ENCODE results near the gene CTXN1.
"Not testable (repeated sequence)": the region's sequence is repeated elsewhere in the genome, so short reads cannot be mapped to it uniquely, and the experiment has no call there.

The CTXN1 gene

DNA sequence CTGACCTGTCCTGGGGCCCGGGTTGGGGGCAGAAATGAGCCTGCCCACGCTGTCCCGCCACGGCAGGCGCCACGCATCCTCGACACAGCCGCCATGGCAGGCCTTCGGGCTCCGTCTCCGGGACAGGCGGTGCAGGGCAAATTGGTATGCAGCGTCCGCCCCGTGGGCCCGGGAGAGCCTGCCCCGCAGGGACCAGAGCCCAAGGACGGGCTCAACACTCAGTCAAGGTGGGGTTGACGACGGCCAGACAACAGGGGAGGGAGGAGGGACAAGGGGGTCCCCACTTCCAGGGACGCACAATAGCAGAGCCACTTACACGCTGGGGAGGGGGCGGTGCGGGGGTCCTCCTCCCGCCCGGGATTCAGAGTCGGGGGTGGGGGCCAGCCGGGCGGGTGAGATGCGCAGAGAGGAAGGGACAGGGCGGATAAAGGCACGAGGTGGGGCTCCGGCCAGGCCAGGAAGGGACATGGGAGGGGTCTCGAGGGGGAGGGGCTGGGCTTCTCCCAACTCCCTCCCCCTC is 1.2 kb downstream of the CTXN1 start:
- DNase-seq, result no peak

DNA sequence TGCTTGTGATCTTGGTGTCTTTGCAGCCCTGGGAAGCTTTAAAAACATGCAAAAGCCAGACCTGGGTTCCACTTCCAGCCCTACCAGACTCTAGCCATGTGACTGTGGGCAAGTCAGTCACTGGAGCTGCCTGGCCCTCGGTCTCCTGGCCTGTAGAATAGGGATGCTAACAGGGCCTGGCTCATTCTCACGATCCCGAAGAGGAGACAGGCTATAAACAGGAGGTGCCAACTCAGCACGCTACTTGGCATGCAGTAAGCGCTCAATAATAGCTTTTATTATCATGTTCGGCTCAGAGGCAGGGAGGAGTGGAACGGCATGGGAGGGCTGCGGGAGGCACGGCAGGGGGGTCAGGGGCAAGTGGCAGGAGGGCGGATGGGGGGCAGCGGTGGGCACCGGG is 1.7 kb downstream of the CTXN1 start:
- DNase-seq, result no peak

DNA sequence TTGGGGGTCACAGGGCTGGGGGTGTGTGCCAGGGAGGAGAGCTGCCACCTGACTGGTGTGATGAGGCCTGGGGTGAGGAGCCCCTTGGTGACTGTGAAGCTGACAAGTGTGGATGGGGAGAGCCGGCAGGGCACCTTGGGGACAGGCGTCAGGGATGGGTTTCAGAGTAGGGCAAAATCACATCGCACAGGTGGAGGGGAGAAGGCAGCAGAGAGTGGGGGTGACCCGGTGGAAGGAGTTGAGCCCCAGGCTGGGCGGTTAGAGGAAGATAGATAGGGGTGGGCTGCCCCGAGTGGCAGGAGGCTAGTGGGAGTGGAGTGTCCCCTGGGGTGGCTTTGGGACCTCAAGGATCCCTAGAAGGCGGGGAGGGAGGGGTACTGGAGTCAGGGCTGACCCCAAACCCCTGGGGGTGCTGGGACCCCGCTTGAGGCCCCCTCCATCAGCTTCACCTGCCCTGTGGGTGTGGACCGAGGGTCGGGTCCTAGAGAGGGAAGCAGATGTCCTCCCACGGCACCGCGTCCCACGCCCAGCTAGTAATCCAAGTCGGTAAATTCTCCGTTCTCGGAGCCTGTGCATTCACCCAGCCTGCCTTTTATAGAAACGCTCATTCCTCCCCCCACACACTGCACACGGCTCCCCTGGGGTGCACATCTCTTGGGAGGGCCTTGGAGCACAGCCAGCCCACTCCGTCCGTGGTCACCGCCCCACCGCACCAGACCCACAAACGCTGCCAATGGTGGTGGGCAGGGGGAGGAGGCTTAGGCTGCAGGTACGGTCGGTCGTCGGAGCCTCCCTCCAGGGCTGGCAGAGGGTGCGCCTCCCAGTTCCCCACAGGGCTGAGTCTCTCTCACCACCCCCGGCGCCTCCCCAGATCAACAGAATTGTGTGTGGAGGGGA is 2.4 kb downstream of the CTXN1 start:
- DNase-seq, result no peak

DNA sequence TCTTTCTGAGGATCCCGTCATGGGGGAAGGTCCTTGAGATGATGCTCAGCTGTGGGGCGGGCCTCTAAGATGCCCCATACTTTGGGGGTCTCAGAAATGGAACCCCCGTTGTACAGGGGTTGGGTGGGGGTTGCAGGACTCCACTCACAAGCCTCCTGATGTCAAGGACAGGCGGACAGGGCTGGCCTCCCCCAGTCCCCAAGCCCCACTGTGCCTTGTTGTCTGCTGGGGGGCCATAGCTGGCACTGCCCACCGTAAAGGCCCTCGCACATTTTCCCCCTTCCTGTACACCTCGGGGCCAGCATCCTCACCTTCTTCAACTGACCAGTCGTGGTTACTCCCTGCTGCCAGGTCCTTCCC is 3.1 kb downstream of the CTXN1 start:
- no peak for DNase-seq

DNA sequence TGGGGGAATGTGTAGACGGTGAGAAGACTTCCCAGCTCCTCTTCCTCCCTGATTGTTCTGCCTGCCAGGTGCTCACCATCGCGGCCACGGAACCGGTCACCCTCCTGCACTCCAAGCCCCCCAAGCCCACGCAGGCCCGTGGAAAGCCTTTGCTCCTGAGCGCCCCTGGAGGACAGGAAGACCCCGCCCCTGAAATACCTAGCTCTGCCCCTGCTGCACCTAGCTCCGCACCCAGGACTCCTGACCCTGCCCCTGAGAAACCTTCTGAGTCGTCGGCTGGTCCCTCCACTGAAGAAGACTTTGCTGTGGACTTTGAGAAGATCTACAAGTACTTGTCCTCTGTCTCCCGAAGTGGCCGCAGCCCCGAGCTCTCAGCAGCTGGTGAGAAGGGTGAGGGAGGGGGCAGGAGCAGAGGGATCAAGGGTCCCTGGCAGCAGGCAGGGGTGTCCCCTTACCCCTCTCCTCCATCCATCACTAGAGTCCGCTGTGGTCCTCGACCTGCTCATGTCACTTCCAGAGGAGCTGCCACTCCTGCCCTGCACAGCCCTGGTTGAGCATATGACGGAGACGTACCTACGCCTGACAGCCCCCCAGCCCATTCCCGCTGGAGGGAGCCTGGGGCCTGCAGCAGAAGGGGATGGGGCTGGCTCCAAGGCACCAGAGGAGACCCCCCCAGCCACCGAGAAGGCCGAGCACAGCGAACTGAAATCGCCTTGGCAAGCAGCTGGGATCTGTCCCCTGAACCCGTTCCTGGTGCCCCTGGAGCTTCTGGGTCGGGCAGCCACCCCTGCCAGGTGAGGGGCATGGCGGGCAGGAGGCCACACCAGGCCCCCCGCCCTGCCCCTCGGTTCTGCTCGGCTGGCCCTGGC is 3.7 kb downstream of the CTXN1 start:
- DNase-seq, result no peak

DNA sequence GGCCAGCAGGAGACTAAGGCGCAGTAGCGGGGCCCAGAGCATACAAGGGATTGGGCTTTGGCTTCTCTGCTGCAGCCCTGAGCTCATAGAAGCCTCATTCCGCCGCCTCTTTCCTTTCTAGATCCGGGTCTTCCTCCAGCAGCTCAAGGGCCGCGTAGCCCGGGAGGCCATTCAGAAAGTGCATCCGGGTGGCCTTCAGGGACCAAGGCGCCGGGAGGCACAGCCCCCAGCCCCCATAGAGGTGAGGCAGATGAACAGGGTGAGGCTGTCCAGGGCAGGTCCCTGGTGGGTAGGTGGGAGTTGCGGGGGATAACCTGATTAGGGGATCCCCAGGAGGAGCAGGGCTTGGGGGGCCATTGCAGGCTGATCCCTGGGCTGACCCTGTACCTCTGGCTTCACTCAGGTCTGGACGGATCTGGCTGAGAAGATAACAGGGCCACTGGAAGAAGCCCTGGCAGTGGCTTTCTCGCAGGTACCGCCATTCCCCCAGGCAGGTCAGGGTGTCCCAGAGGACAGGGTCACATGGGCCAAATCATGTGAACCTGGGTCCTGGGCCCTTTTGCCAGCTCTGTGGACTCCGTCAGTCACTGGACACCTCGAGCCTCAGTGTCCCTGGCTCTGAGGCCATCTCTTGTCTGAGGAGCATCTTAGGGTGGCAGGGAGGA is 4.5 kb downstream of the CTXN1 start:
- no peak for DNase-seq

DNA sequence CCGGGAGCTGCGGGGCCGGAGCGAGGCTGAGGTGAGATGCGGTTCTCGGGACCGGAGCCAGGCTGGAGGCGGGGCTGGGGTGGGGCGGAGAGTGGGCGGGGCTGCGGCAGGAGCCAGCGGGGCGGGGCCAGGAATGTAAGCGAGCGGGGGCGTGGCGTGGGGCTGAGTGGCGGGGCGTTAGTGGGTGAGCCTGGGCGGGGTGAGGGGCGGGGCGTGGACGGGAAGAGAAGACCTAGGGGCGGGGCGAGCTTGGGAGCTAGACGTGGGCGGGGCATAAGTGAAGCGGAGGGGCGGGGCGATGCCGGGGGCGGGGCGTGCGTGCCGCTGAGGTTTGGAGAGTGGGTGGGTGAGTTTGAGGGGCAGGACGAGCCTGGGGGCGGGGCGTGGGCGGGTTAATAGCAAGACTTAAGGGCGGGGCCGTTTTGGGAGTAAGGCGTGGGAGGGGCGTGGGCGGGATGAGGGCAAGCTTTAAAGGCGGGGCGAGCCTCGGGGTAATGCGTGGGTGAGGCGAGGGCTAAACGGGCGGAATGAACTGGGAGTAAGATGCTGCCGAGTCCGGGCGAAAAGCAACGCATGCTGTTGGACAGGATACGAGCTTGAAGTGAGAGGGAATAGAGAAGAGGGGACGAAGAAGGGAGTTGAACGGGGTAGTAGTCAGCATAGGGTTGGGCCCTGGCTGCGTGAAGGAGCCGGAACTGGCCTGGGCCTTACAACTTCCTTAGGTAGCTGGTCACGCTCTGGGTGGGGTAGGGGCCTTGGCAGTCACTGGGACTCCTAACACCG is 5.2 kb downstream of the CTXN1 start:
- DNase-seq, result peak; percentile 95

DNA sequence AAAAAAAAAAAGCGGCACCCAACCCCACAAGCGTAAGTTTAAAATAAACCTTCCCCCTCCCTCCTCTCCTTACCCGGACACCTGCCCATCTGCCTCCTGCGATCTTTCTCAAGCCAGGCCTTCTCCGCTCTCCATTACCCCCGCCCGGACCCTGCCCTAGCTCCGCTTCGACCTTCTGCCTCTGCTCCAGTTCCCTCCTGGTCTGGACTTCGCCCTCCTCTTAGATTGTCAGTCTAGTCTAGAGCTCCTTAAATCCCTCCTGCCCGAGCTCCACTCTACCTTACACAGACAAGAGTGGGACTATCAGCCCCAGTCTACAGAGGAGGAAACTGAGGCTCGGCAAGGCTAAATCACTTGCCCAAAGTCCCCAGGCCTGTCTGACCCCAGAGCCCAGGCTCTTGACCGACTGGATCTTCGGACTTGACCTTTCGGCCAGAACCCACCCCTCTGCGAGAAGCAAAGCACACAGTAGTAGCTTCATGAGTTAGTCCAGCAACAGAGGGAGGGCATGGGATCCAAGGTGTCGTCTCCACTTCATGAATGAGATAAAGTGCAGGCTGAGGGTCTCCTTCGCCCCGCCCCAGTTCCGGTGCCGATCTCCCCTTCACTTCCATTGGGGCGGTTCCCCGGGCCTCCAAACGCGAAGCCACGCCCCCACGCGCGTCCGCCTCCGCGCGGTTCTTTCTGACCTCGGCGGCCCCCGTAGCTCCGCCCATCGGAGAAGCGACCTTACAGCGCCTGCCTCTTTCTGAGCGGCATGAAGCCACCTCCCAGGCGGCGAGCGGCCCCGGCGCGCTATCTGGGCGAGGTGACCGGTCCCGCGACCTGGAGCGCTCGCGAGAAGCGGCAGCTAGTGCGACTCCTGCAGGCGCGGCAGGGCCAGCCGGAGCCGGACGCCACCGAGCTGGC is 6.1 kb downstream of the CTXN1 start, which contains the start of gene SNAPC2:
Gene SNAPC2, plus strand, starts transcription at position 729 of the 909 bp plus-strand sequence. Its CDS starts 29 bp downstream, at position 758.
- peak; percentile 97 for DNase-seq

DNA sequence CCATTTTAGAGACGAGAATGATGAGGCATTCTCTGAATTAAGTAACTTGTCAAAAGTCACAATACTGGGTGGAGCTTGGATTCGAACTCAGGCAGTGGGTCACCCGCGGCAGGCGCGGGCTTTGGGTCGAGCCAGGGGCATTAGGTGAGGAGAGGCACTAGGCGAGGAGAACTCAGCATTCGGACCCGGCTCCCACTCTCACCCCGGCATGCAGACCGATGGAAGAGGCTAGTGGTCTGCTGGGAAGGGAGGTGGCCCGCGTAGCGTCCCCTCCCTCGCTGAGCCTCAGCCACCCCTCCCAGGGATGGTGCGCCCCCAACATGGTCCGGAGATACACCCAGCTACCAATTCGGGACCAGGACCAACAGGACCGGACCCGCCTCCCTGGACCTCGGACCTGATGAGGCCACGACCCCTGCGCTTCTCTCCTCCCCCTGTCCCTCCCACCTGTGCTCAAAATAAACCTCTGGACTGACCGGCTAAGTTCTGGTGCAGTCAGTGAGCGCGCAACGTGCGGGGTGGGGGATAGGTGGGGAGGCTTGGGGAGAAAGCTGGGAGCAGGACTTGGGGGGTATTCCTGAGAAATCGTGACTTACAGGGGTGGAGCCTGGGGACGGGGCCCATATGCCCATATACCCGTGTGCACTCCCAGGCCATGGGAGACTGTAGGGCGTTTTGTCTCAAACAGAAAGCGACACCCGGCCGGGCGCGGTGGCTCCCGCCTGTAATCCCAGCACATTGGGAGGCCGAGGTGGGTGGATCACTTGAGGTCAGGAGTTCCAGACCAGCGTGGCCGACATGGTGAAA is 7.1 kb downstream of the CTXN1 start:
- DNase-seq, result no peak

DNA sequence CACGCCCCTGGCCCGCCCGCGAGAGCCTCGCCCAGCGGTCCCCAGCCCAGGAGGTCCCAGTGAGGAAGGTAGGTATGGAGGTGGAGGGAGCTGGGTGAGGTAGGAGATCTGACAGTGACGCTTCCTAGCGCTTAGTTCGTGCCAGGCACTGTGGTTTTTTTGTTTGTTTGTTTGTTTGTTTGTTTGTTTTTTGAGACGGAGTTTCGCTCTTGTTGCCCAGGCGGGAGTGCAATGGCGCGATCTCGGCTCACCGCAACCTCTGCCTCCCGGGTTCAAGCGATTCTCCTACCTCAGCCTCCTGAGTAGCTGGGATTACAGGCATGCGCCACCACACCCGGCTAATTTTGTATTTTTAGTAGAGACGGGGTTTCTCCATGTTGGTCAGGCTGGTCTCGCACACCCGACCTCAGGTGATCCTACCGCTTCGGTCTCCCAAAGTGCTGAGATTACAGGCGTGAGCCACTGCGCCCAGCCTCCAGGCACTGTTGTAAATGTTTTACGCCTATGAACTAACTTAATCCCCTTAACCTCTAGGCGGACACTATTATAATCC is 7.8 kb downstream of the CTXN1 start:
- DNase-seq, result not testable (repeated sequence)

DNA sequence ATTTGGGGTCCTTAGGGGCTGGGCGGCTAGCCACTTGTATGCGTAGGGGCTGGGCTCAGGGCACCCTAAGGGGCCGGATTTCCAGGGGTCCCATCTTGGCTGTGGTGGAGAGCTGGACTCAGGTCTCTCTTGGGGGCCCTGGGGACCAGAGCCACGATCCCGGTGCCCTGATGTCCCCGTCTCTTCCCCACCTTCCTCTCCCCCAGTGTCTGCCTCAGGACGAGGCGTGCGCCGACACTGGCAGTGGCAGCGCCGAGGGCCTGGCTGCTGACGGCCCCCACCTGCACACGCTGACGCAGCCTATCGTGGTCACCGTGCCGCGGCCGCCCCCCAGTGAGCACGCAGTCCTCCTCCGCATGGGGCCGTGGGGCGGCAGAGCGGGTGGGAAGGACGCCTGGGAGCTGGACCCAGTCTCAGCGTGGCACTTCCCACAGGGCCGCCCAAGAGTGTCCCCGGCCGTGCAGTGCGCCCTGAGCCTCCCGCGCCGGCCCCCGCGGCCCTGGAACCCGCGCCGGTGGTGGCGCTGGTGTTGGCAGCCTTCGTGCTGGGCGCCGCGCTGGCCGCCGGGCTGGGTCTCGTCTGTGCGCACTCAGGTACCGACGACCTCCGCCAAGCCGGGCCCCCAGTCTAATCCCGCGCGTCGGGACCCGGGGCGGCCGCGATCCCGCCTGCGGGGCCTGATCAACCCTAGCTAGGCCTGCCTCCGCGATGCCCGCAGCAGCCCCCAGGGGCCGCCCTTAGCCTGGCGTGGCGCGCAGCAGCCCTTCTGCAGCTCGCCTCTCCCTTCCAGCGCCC is 8.5 kb downstream of the CTXN1 start:
- peak; percentile 46 for DNase-seq

DNA sequence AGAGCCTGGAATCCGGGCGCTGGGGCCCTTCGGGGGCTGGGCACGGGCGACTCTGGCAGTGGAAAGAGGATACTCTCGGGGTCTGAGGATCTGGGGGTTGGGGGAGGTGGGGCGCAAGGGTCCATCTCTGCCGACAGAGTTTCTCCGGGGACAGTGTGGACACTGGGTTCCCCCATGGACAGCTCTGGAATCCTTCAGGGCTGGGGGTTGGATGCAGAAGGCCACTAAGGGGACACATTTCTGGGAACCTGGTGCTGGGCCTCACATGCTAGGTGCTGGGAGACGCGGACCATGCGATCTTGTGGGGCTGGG is 9.0 kb downstream of the CTXN1 start:
- no peak for DNase-seq

DNA sequence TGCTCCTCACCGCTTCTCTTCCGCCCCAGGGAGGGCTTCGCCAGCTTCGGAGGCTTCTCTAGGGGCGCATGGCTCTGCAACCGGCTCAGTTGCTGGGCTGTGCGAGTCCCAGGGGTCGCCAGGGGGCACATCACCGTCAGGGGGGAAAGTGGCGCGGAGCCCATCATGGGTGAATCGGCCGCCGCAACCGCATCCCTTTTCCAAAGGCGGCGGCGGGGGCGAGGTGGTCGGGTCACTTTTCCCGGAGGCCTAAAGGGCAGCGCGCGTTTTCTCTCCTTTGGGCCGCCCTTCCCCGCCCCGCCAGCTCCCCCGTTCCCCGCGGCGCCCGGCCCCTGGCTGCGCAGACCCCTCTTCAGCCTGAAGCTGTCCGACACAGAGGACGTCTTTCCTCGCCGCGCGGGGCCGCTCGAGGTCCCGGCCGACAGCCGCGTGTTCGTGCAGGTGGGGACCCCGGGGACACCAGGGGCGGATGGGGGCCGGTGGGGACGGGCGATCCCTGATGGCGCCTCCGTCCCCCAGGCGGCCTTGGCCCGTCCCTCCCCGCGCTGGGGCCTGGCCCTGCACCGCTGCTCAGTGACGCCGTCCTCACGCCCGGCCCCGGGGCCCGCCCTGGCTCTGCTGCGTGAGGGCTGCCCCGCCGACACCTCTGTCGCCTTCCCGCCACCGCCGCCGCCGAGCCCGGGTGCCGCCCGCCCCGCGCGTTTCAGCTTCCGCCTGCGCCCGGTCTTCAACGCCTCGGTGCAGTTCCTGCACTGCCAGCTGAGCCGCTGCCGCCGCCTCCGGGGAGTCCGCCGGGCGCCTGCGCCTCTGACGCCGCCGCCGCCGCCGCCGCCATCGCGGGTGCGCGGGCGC is 9.6 kb downstream of the CTXN1 start:
- peak; percentile 57 for DNase-seq

DNA sequence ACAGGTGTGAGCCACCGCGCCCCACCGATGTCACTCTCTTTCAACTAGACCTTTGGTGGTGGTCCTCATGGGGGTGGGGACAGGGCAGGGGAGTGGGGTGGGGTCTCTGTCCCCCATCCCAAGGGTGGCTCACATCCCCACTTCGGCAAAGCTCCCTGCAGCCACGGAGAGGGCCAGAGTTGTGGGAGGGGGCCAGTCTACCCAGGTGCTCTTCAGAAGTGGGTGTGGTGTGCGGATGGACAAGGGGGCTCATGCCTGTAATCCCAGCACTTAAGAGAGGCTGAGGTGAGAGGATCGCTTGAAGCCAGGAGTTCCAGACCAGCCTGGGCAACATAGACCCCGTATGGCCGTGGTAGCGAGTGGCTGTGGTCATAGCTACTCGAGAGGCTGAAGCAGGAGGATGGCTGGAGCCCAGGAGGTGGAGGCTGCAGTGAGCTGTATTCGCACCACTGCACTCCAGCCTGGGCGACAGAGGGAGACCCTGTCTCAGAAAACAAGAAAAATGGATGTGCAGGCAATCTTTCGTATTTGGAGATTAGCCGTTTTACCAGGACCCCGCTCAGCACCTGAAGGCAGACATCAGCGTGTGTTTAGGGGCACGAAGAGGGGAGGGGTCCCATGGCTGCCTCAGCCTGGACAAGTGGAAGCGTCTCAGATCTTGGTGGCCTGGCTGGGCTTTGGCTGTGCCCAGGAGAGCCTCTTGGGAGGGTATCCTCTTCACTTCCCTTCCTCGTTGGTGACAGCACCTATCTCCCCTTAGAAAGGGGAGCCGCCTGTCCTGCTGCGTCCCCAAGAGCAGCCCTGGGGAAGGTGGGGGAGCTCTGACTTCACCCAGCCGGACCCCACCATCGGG is 10.5 kb downstream of the CTXN1 start:
- DNase-seq, result no peak

DNA sequence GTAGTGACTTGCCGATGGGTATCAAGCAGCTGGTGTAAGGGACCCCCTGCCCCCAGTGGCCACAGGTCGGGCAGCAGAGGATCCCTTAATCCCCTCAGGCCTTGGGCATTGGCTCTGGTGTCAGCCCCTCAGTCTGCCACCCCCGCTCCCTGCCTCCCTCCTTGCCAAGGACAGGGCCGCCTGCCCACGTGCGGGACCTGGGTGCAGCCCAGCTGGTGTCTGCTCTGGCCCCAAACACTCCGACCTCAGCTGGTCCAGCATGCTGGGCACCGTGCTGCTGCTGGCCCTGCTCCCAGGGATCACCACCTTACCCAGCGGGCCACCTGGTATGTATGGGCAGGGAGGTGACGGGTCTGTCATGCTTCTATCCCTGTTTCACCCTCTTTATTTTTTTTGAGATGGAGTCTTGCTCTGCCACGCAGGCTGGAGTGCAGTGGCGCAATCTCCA is 11.3 kb downstream of the CTXN1 start, which contains the start of gene TGFBR3L:
Gene TGFBR3L, plus strand, starts transcription at position 233 of the 448 bp plus-strand sequence.
- DNase-seq, result no peak

DNA sequence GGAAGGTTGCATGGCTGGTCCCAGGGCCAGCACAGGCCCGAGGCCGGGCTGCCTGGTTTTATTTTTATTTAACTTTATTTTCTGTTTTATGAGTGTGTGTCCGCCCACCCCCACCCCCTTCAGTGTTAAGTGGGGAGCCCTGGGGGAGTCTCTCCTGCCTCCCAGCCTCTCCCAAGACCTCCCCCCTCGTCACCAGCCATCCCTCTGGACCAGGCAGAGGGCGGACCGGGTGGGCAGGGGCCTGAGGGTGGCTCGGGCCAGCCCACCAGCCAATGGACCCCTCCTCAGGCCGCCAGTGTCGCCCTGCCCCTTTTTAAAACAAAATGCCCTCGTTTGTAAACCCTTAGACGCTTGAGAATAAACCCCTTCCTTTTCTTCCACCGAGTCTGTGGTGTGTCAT is 11.8 kb downstream of the CTXN1 start:
- no peak for DNase-seq

DNA sequence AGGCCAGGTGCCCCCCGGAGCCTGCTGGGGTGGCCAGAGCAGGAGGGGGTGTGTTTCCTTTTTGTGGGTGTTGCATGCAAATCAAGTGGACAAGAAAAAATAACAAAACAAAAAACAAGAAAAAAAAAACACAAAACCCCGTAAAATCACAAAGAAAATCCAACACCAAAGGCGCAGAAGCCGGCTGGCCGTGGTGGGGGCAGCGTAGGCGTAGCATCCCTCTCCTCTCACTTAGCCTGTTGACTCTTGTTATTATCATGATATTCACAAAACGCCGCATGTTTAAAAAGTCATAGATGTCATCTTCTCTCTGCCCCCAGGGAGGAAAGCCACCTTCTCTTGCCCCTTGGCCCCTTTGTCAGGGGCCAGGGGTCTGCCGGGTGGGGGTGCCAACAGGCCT is 12.3 kb downstream of the CTXN1 start:
- no peak for DNase-seq
